Peyer's patch (tissue), 4 donors: ENCODE data around the gene CCT7.

Experiments
- CTCF ChIP-seq, 6 experiments: fragments of 450-650 bp in 4 of 6; fragments of 200-600 bp in 2 of 6; sonication (generic) in 1 of 6; IDR thresholded peaks; one replicate each; pipeline ENCODE4 v1.5.1; 2017 to 2019; ENCODE audit warnings: antibody characterized with exemption in 6 of 6, mild to moderate bottlenecking in 3 of 6, moderate library complexity in 1 of 6
- POLR2A ChIP-seq, 2 donors: fragments of 450-650 bp; IDR thresholded peaks; one replicate each; pipeline ENCODE4 v1.5.1; 2017; ENCODE audit warnings: antibody characterized with exemption in 2 of 2, mild to moderate bottlenecking in 2 of 2, moderate library complexity in 2 of 2

- TF ChIP-seq CTCF (IDR thresholded peaks at IDR 0.05) (no peak), POLR2A (IDR thresholded peaks at IDR 0.05) (no peak)
Measured at GRCh38 chr2:73294239-73294638, 60.1 kb downstream of the CCT7 start.
